Ishikawa (cell line): ENCODE results near the gene C18orf54.

ENCODE experiments used
- NFIC ChIP-seq: IDR thresholded peaks from 2 replicates; pipeline ENCODE4 v1.6.1; 2012
- YY1 ChIP-seq: IDR thresholded peaks from 2 replicates; pipeline ENCODE4 v1.6.1; 2012; ENCODE audit warnings: low read depth

- TF ChIP-seq NFIC (no peak), YY1 (no peak)
These were observed 20.4 kb downstream of the C18orf54 start for GRCh38 chr18:54378057-54378456.
